HEK293 (cell line): Measurements from ENCODE around the gene CCAR1.
"Not testable (repeated sequence)": the region's sequence is repeated elsewhere in the genome, so short reads cannot be mapped to it uniquely, and the experiment has no call there.

Experiments
- CTCF ChIA-PET: fragments of 350-600 bp; formaldehyde crosslinking; extraction: SDS; loops from one replicate; lab custom pipeline; 2021; ENCODE audit warnings: antibody characterized with exemption; lab: Yijun Ruan, JAX
- POLR2A ChIA-PET: fragments of 300-600 bp; formaldehyde crosslinking; extraction: SDS; loops from one replicate; lab custom pipeline; 2020; ENCODE audit warnings: antibody characterized with exemption, inconsistent platforms; lab: Yijun Ruan, JAX
- H3K27ac ChIP-seq: fragments of 200-500 bp; sonication (Bioruptor generic); 2 replicates; pipeline ENCODE4 v1.5.1; 2014; ENCODE audit warnings: low read depth, low read length, control low read depth, inconsistent platforms; ENCODE audit errors: extremely low read depth
- H3K36me3 ChIP-seq, 2 experiments: fragments of 200-500 bp in 1 of 2; sonication (Bioruptor generic) in 1 of 2; 1 replicate in 1 of 2; 2 replicates in 1 of 2; pipeline ENCODE4 v1.5.1; 2014 to 2017; ENCODE audit warnings: inconsistent platforms in 2 of 2, low read length in 2 of 2; ENCODE audit not compliant: control insufficient read depth in 2 of 2, insufficient read depth in 1 of 2
- H3K4me1 ChIP-seq: fragments of 200-500 bp; sonication (Bioruptor generic); 2 replicates; pipeline ENCODE4 v1.5.1; 2014; ENCODE audit warnings: mild to moderate bottlenecking, low read length, inconsistent platforms; ENCODE audit not compliant: control insufficient read depth, insufficient read depth
- H3K4me3 ChIP-seq: 2 replicates; pipeline ENCODE4 v1.5.1; 2011; ENCODE audit warnings: low read depth, mild to moderate bottlenecking, control low read depth, low read length, moderate library complexity
- H3K9me3 ChIP-seq: fragments of 200-500 bp; sonication (Bioruptor generic); 2 replicates; pipeline ENCODE4 v1.5.1; 2014; ENCODE audit warnings: low read depth, low read length, inconsistent platforms; ENCODE audit not compliant: control insufficient read depth, insufficient read depth
- GLIS1 ChIP-seq: fragments of 450-650 bp; formaldehyde crosslinking; IDR thresholded peaks from 2 replicates; pipeline ENCODE4 v1.5.1; 2016; ENCODE audit warnings: missing biosample characterization, missing genetic modification characterization
- KLF1 ChIP-seq: fragments of 450-650 bp; formaldehyde crosslinking; IDR thresholded peaks from 2 replicates; pipeline ENCODE4 v1.5.1; 2016; ENCODE audit warnings: missing biosample characterization, missing genetic modification characterization
- WT1 ChIP-seq: fragments of 450-650 bp; formaldehyde crosslinking; IDR thresholded peaks from 2 replicates; pipeline ENCODE4 v1.5.1; 2016; ENCODE audit warnings: missing biosample characterization, missing genetic modification characterization
- ZNF121 ChIP-seq: fragments of 450-650 bp; formaldehyde crosslinking; IDR thresholded peaks from 2 replicates; pipeline ENCODE4 v1.5.1; 2016; ENCODE audit warnings: missing biosample characterization, missing genetic modification characterization
- ZNF184 ChIP-seq: fragments of 450-650 bp; IDR thresholded peaks from 2 replicates; pipeline ENCODE4 v1.5.1; 2018; ENCODE audit warnings: missing biosample characterization, mild to moderate bottlenecking, missing genetic modification characterization
- ZNF2 ChIP-seq: fragments of 450-650 bp; formaldehyde crosslinking; IDR thresholded peaks from 2 replicates; pipeline ENCODE4 v1.5.1; 2016; ENCODE audit warnings: missing biosample characterization, missing genetic modification characterization
- ZNF239 ChIP-seq: fragments of 450-650 bp; formaldehyde crosslinking; IDR thresholded peaks from 2 replicates; pipeline ENCODE4 v1.5.1; 2016; ENCODE audit warnings: missing biosample characterization, missing genetic modification characterization
- ZNF248 ChIP-seq: fragments of 450-650 bp; formaldehyde crosslinking; IDR thresholded peaks from 2 replicates; pipeline ENCODE4 v1.5.1; 2017; ENCODE audit warnings: missing biosample characterization, missing genetic modification characterization
- ZNF514 ChIP-seq: fragments of 450-650 bp; formaldehyde crosslinking; IDR thresholded peaks from 2 replicates; pipeline ENCODE4 v1.5.1; 2016; ENCODE audit warnings: missing biosample characterization, missing genetic modification characterization
- ZNF600 ChIP-seq: fragments of 450-650 bp; formaldehyde crosslinking; IDR thresholded peaks from 2 replicates; pipeline ENCODE4 v1.5.1; 2016; ENCODE audit warnings: missing biosample characterization, missing genetic modification characterization
- ZNF621 ChIP-seq: fragments of 450-650 bp; formaldehyde crosslinking; IDR thresholded peaks from 2 replicates; pipeline ENCODE4 v1.5.1; 2017; ENCODE audit warnings: missing biosample characterization, missing genetic modification characterization
- ZNF626 ChIP-seq: fragments of 450-650 bp; sonication (Bioruptor Pico); formaldehyde crosslinking; IDR thresholded peaks from 2 replicates; pipeline ENCODE4 v1.5.1; 2018; ENCODE audit warnings: missing biosample characterization, missing genetic modification characterization, inconsistent platforms
- ZNF777 ChIP-seq: fragments of 450-650 bp; formaldehyde crosslinking; IDR thresholded peaks from 2 replicates; pipeline ENCODE4 v1.5.1; 2017; ENCODE audit warnings: missing biosample characterization, missing genetic modification characterization, borderline replicate concordance

The CCAR1 gene

DNA sequence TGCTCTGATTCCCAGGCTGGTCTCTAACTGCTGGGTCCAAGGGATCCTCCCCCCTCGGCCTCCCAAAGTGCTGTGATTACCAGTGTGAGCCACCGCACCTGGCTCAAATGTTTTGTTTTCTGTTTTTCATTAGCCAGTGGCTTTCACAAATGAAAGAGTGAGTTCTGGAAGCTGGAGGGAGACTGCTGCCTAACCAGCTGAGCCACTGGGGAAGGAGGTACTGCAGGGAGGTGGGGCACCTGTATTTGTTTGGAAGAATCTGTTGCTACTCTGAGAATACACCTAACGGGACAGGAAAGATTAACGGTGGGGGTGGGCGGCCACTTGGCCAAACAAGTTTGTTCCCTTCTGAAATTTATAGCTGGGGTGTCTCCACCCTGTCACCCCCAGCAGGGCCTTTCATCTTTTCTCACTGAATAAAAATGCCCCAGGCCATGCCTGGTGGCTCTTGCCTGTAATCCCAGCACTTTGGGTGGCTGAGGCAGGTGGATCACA, 111.0 kb downstream of the CCAR1 start:
- TF ChIP-seq GLIS1 (tag by site-specific recombination) (peak; percentile 50), ZNF777 (tag by site-specific recombination) (no peak), KLF1 (tag by site-specific recombination) (peak; percentile 10; the same call in 1 of the 2 replicates)
- no peaks in the 10 kb centered on the region for H3K36me3 ChIP-seq

GRCh38 chr10:68832601-68833000, 111.6 kb downstream of the CCAR1 start:
- ChIA-PET POLR2A (interaction anchor here (0.7 kb wide), 1 partner anchor 55 kb away, joined by 3 read pairs; no protein-coding TSS in a partner anchor), CTCF (no interaction called here)
- Histone ChIP-seq H3K4me3 (no peak overlapping the region), H3K36me3 (no peaks in the 10 kb centered on the region), H3K27ac (no peak overlapping the region), H3K4me1 (no peaks in the 10 kb centered on the region), H3K9me3 (no peaks in the 10 kb centered on the region)
- no peak for TF ChIP-seq ZNF2
- TF ChIP-seq ZNF239 (tag by site-specific recombination): no peak
- no peak for TF ChIP-seq ZNF184
- TF ChIP-seq ZNF248 (tag by site-specific recombination): no peak
- TF ChIP-seq WT1: no peak
- TF ChIP-seq ZNF626 (tag by site-specific recombination): no peak
- no peak for TF ChIP-seq ZNF621

More for the DNA sequence above, 111.0 kb downstream of the CCAR1 start:
- H3K4me3 ChIP-seq: no peak overlapping the region
- no peaks in the 10 kb centered on the region for H3K4me1 ChIP-seq
- H3K9me3 ChIP-seq: no peaks in the 10 kb centered on the region
- H3K27ac ChIP-seq: no peak overlapping the region
- ChIA-PET POLR2A (no interaction called here), CTCF (interaction anchor here (1.5 kb wide), 1 partner anchor 124 kb away, joined by 4 read pairs; the partner anchor contains the start of gene DDX21)

- Histone ChIP-seq H3K4me3 (no peak overlapping the region), H3K4me1 (no peaks in the 10 kb centered on the region), H3K27ac (no peak overlapping the region), H3K9me3 (no peaks in the 10 kb centered on the region), H3K36me3 (no peaks in the 10 kb centered on the region)
- ChIA-PET CTCF (interaction anchor here (0.6 kb wide), 1 partner anchor 18 kb away, joined by 3 read pairs; no protein-coding TSS in a partner anchor), POLR2A (interaction anchor here (3.4 kb wide), 1 partner anchor 10 kb away, joined by 14 read pairs; the partner anchor contains the start of gene STOX1)
- TF ChIP-seq ZNF121 (0 out of 2 replicates have a peak, but pooled peaks have one; percentile 58), ZNF514 (tag by site-specific recombination) (no peak)
Observed at GRCh38 chr10:68837626-68838322, 116.7 kb downstream of the CCAR1 start.

DNA sequence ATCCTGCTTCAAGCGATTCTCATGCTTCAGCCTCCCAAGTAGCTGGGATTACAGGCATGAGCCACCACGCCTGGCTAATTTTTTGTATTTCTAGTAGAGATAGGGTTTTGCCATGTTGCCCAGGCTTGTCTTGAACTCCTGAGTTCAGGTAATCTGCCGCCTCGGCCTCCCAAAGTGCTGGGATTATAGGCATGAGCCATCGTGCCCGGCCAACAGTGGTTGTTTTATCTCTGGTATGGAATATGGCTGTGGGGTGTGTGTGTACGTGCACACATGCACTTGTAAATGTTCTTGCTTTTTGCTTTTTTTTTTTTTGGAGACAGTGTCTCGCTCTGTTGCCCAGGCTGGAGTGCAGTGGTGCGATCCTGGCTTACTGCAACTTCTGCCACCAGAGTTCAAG, 119.6 kb downstream of the CCAR1 start:
- H3K4me1 ChIP-seq, POLR2A ChIA-PET, H3K27ac ChIP-seq, H3K9me3 ChIP-seq, CTCF ChIA-PET, H3K4me3 ChIP-seq, H3K36me3 ChIP-seq: not testable (repeated sequence)
- TF ChIP-seq ZNF600 (tag by site-specific recombination): peak; percentile 64; the same call in 1 of the 2 replicates
